22Rv1 (cell line): ENCODE measurements around the gene IMP4.

Source experiments
- CTCF ChIP-seq: fragments of 450-650 bp; IDR thresholded peaks from 2 replicates; pipeline ENCODE4 v1.5.1; 2017; ENCODE audit warnings: mild to moderate bottlenecking
- ZFX ChIP-seq: fragments of 450-650 bp; IDR thresholded peaks from 2 replicates; pipeline ENCODE4 v1.6.1; 2017; ENCODE audit warnings: antibody characterized with exemption, borderline replicate concordance

DNA sequence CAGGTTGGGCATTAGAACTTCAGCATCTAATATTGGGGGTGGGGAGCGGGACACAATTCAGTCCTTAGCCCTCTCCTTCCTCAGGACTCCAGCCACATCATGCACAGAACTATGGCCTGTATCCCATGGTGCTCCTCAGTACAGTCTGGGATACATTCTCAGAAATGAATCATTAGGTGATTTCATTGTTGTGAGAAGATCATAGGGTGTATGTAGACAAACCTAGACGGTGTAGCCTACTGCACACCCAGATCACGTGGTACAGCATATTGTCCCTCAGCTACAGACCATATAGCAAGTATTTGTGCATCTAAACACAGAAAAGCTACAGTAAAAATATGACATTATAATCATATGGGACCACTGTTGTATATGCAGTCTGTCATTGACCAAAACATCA is 23.2 kb upstream of the IMP4 start:
- TF ChIP-seq CTCF (no peak), ZFX (no peak)
